ENCODE data around the gene ZC3H6. TPM values are rescaled to one million over a fixed set of nuclear protein-coding genes. Genes with fewer than 3 reads are reported as not detected.

ZC3H6 gene
- total RNA-seq, 1 donor from 2014 or later = 14.0 TPM

DNA sequence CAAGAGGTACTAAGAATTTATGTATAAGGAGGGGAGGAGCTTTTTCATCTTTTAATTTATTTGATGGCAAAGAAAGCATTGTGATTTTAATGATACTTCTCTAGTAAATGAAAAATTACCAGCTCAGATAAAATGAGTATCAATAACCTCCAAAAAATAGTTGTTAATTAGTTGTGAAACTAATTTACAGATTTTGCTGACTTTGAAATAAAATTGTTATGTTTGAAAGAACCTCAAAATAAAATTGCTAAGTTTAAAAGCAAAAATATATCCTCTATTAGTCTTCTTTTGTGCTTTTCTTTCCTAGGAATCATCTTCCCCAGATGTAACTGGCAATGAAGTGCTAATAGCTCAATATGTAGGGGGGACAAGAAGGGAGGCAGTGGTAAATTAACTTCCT is 36.5 kb downstream of the ZC3H6 start:
- Mint-ChIP-seq H3K4me3 (ENCODE audit: unreplicated experiment) (no peak overlapping the region), H3K9me3 (ENCODE audit: unreplicated experiment) (no peaks in the 10 kb centered on the region), H3K27ac (ENCODE audit: unreplicated experiment) (no peak overlapping the region), H3K36me3 (ENCODE audit: unreplicated experiment) (no peaks in the 10 kb centered on the region), H3K4me1 (ENCODE audit: low read depth, unreplicated experiment) (no peaks in the 10 kb centered on the region), H3K27me3 (ENCODE audit: unreplicated experiment) (no peaks in the 10 kb centered on the region)
- DNase-seq = no peak
- TF ChIP-seq, protein P1, sequence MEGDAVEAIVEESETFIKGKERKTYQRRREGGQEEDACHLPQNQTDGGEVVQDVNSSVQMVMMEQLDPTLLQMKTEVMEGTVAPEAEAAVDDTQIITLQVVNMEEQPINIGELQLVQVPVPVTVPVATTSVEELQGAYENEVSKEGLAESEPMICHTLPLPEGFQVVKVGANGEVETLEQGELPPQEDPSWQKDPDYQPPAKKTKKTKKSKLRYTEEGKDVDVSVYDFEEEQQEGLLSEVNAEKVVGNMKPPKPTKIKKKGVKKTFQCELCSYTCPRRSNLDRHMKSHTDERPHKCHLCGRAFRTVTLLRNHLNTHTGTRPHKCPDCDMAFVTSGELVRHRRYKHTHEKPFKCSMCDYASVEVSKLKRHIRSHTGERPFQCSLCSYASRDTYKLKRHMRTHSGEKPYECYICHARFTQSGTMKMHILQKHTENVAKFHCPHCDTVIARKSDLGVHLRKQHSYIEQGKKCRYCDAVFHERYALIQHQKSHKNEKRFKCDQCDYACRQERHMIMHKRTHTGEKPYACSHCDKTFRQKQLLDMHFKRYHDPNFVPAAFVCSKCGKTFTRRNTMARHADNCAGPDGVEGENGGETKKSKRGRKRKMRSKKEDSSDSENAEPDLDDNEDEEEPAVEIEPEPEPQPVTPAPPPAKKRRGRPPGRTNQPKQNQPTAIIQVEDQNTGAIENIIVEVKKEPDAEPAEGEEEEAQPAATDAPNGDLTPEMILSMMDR (IDR thresholded peaks at IDR 0.05; ENCODE audit: partially characterized antibody, unreplicated experiment) = no peak

DNA sequence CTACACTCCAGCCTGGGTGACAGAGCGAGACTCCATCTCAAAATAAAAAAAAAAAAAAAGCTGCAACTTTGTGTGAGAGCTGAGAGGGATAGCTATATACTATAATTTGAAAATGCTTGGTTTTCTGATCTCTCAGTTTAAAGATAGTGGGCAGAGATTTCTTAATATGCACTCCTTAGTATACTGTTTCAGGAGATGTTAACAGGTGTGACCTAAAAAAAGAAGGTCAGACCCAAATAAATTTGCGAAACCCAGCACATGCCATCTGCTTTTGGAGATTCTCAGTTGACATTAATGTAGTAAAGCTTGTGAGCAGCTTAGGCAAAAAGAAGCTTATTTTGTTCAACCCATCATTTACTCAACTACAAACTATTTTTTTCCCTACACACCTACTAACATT is 37.4 kb downstream of the ZC3H6 start:
- Mint-ChIP-seq H3K27ac (ENCODE audit: unreplicated experiment) (no peak overlapping the region), H3K36me3 (ENCODE audit: unreplicated experiment) (no peaks in the 10 kb centered on the region), H3K9me3 (ENCODE audit: unreplicated experiment) (no peaks in the 10 kb centered on the region), H3K27me3 (ENCODE audit: unreplicated experiment) (no peaks in the 10 kb centered on the region), H3K4me3 (ENCODE audit: unreplicated experiment) (no peak overlapping the region), H3K4me1 (ENCODE audit: low read depth, unreplicated experiment) (no peaks in the 10 kb centered on the region)
- no peak for DNase-seq
- TF ChIP-seq, protein P1 (IDR thresholded peaks at IDR 0.05; ENCODE audit: partially characterized antibody, unreplicated experiment) = no peak

DNA sequence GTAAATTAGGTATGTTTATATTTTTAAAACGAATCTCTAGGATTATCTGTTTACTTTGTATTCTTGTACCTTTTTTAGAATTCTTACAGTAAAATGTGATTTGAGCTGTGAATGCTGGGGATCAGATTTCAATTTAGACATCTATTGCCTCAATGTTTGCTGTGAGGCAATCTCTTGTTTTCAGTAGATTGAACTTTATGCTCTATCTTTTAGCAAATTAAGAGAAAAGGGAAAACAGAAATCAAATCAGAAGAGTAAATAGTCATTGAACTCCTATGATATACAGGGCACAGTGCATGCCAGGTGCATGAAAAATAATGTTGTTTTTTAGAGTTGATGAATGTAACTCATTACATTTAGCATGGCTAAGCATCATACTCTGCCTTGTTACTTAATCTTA is 39.5 kb downstream of the ZC3H6 start:
- Mint-ChIP-seq H3K4me3 (ENCODE audit: unreplicated experiment) (no peak overlapping the region), H3K36me3 (ENCODE audit: unreplicated experiment) (no peaks in the 10 kb centered on the region), H3K9me3 (ENCODE audit: unreplicated experiment) (no peaks in the 10 kb centered on the region), H3K27me3 (ENCODE audit: unreplicated experiment) (no peaks in the 10 kb centered on the region), H3K4me1 (ENCODE audit: low read depth, unreplicated experiment) (no peaks in the 10 kb centered on the region), H3K27ac (ENCODE audit: unreplicated experiment) (no peak overlapping the region)
- TF ChIP-seq, protein P1 (IDR thresholded peaks at IDR 0.05; ENCODE audit: partially characterized antibody, unreplicated experiment) = no peak
- DNase-seq = no peak

DNA sequence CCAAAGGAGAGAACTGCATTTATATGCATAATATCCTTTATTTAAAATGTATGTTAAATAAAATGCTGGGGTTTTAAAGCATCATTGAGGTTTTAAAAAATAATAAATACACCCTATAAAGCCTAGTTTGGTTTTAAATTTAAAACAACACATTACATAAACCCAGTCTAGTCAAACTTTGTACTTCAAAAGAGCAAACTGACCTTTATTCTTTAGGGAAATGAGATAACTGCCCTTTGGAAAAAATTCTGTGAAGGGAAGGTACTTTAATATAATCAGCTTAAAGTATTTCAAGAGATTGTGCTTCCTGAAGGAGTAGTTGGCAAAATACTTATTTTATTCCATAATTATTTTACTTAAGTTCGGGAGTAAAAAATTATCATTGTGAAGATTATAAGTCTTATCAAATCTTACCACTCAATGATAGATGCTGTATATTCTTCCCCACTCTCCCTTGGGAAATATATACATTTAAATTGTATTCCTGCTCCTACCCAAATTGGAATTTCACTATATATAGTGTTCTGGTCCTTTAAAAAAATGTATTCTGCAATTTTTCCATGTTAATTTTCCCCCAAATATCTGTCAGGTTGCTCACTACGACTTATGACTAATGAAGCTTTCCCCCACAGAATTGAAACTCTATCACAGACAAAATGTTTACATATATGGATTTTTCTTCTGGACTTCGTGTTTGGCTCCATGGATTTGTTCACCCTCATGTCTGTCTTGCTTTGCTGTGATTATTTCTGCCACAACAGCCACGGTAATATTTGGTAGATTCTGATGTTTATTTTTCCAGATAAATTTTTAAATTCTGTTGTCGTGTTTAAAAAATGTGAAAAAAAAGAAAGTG is 42.1 kb downstream of the ZC3H6 start:
- TF ChIP-seq, protein P1 (IDR thresholded peaks at IDR 0.05; ENCODE audit: partially characterized antibody, unreplicated experiment) = no peak
- Mint-ChIP-seq H3K27ac (ENCODE audit: unreplicated experiment) (no peak overlapping the region), H3K4me1 (ENCODE audit: low read depth, unreplicated experiment) (no peaks in the 10 kb centered on the region), H3K9me3 (ENCODE audit: unreplicated experiment) (no peaks in the 10 kb centered on the region), H3K4me3 (ENCODE audit: unreplicated experiment) (no peak overlapping the region), H3K27me3 (ENCODE audit: unreplicated experiment) (no peaks in the 10 kb centered on the region), H3K36me3 (ENCODE audit: unreplicated experiment) (no peaks in the 10 kb centered on the region)
- no peak for DNase-seq

DNA sequence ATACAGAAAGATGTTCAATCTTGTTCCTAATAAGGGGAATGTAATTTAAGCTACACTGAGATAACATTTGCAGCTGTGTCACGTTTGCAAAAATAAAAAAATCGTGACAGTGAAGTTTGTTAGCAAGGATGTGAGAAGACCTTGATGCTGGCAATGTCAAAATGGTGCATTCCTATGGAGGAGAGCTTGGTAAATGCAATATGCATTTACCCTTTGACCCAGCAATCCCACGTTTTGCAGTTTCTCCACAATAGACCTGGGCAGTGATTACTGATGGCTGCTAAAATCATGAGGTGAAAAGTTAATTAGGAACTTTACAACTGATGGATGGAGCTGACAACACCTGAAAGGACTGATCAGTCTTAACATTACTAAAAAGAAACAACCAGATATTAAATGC is 43.1 kb downstream of the ZC3H6 start:
- Mint-ChIP-seq H3K27me3 (ENCODE audit: unreplicated experiment) (no peaks in the 10 kb centered on the region), H3K27ac (ENCODE audit: unreplicated experiment) (no peak overlapping the region), H3K4me3 (ENCODE audit: unreplicated experiment) (no peak overlapping the region), H3K9me3 (ENCODE audit: unreplicated experiment) (no peaks in the 10 kb centered on the region), H3K36me3 (ENCODE audit: unreplicated experiment) (no peaks in the 10 kb centered on the region), H3K4me1 (ENCODE audit: low read depth, unreplicated experiment) (no peaks in the 10 kb centered on the region)
- no peak for DNase-seq
- TF ChIP-seq, protein P1 (IDR thresholded peaks at IDR 0.05; ENCODE audit: partially characterized antibody, unreplicated experiment) = no peak

All from glutamatergic neuron (in vitro differentiated cells).